Activated naive CD4-positive, alpha-beta T cell treated with anti-CD3 and anti-CD28 coated beads for 36 hours (primary cell): ENCODE data around the gene MMP3. TPM values are rescaled to one million over a fixed set of nuclear protein-coding genes. Genes with fewer than 3 reads are reported as not detected.

Experiments
- CTCF ChIA-PET: fragments of 350-600 bp; sonication (Branson Sonifier 250); formaldehyde crosslinking; loops from one replicate; lab custom pipeline; 2021; ENCODE audit warnings: antibody characterized with exemption; lab: Charles Lee
- DNase-seq: peaks from one replicate; pipeline ENCODE4 v3.0.0-alpha.2; 2020
- H3K27ac Mint-ChIP-seq: one replicate; pipeline ENCODE4 v1.8.0; 2021; ENCODE audit warnings: mild to moderate bottlenecking, mixed read lengths
- H3K27me3 Mint-ChIP-seq: one replicate; pipeline ENCODE4 v1.8.0; 2021; ENCODE audit warnings: low read depth, mixed read lengths
- H3K36me3 Mint-ChIP-seq: one replicate; pipeline ENCODE4 v1.8.0; 2021; ENCODE audit warnings: low read depth, mixed read lengths
- H3K4me1 Mint-ChIP-seq: one replicate; pipeline ENCODE4 v1.8.0; 2021; ENCODE audit warnings: low read depth, mixed read lengths
- H3K4me3 Mint-ChIP-seq: one replicate; pipeline ENCODE4 v1.8.0; 2021; ENCODE audit warnings: mild to moderate bottlenecking, moderate library complexity, mixed read lengths
- H3K9me3 Mint-ChIP-seq: one replicate; pipeline ENCODE4 v1.8.0; 2021; ENCODE audit warnings: mixed read lengths
- intact Hi-C: fragments of 100-400 bp; cut with micrococcal nuclease; formaldehyde crosslinking; loops from one replicate; pipeline ENCODE4 v1.15.1; 2023
- total RNA-seq, 2 experiments: library from RNA; stranded (reverse); gene quantifications; one replicate each; pipeline ENCODE4 v1.2.3, GENCODE V29; 2021

Gene MMP3
- total RNA-seq, 2 experiments from 2014 or later = not detected

- H3K4me3 Mint-ChIP-seq = no peak overlapping the region
- H3K9me3 Mint-ChIP-seq = no peaks in the 10 kb centered on the region
- no peaks in the 10 kb centered on the region for H3K36me3 Mint-ChIP-seq
- peaks cover 4% of the 10 kb centered on the region for H3K27me3 Mint-ChIP-seq
- DNase-seq = no peak
- intact Hi-C loops = no loop called here
- CTCF ChIA-PET = no interaction called here
- H3K4me1 Mint-ChIP-seq = no peaks in the 10 kb centered on the region
- no peak overlapping the region for H3K27ac Mint-ChIP-seq
Measured at GRCh38 chr11:102850973-102851745, 7.8 kb upstream of the MMP3 start.

- CTCF ChIA-PET = no interaction called here
- no peak for DNase-seq
- H3K4me3 Mint-ChIP-seq = no peak overlapping the region
- H3K9me3 Mint-ChIP-seq = no peaks in the 10 kb centered on the region
- intact Hi-C loops = no loop called here
- H3K36me3 Mint-ChIP-seq = no peaks in the 10 kb centered on the region
- H3K27me3 Mint-ChIP-seq = peaks cover 4% of the 10 kb centered on the region
- H3K27ac Mint-ChIP-seq = no peak overlapping the region
- no peaks in the 10 kb centered on the region for H3K4me1 Mint-ChIP-seq
Measured at GRCh38 chr11:102849311-102849710, 5.9 kb upstream of the MMP3 start.

GRCh38 chr11:102846292-102846691, 2.9 kb upstream of the MMP3 start:
- H3K27me3 Mint-ChIP-seq = peaks cover 4% of the 10 kb centered on the region
- H3K27ac Mint-ChIP-seq = no peak overlapping the region
- intact Hi-C loops = no loop called here
- H3K4me1 Mint-ChIP-seq = no peaks in the 10 kb centered on the region
- DNase-seq = no peak
- H3K36me3 Mint-ChIP-seq = no peaks in the 10 kb centered on the region
- no peak overlapping the region for H3K4me3 Mint-ChIP-seq
- CTCF ChIA-PET = no interaction called here
- H3K9me3 Mint-ChIP-seq = no peaks in the 10 kb centered on the region

- Mint-ChIP-seq H3K4me1 (no peaks in the 10 kb centered on the region), H3K9me3 (no peaks in the 10 kb centered on the region), H3K27ac (no peak overlapping the region), H3K27me3 (peaks cover 7% of the 10 kb centered on the region), H3K4me3 (no peak overlapping the region), H3K36me3 (no peaks in the 10 kb centered on the region)
- intact Hi-C loops = no loop called here
- CTCF ChIA-PET = interaction anchor here (0.6 to 0.8 kb wide), 3 partner anchors 58 to 177 kb away, joined by 3 to 4 read pairs (median 3); no protein-coding TSS in a partner anchor
- no peak for DNase-seq
Measured at GRCh38 chr11:102842930-102843329, 479 bp downstream of the MMP3 start.

GRCh38 chr11:102840018-102840417, 3.4 kb downstream of the MMP3 start:
- no peak overlapping the region for H3K4me3 Mint-ChIP-seq
- peaks cover 3% of the 10 kb centered on the region for H3K27me3 Mint-ChIP-seq
- intact Hi-C loops = no loop called here
- H3K27ac Mint-ChIP-seq = no peak overlapping the region
- no peaks in the 10 kb centered on the region for H3K4me1 Mint-ChIP-seq
- CTCF ChIA-PET = no interaction called here
- DNase-seq = no peak
- H3K9me3 Mint-ChIP-seq = no peaks in the 10 kb centered on the region
- H3K36me3 Mint-ChIP-seq = no peaks in the 10 kb centered on the region

GRCh38 chr11:102837646-102838045, 5.8 kb downstream of the MMP3 start:
- no peak for DNase-seq
- intact Hi-C loops = no loop called here
- Mint-ChIP-seq H3K9me3 (no peaks in the 10 kb centered on the region), H3K36me3 (no peaks in the 10 kb centered on the region), H3K27me3 (peaks cover 3% of the 10 kb centered on the region), H3K4me3 (no peak overlapping the region), H3K4me1 (no peaks in the 10 kb centered on the region), H3K27ac (no peak overlapping the region)
- CTCF ChIA-PET = no interaction called here

GRCh38 chr11:102837156-102837555, 6.3 kb downstream of the MMP3 start:
- no peak overlapping the region for H3K4me3 Mint-ChIP-seq
- no peak for DNase-seq
- H3K9me3 Mint-ChIP-seq = no peaks in the 10 kb centered on the region
- no peaks in the 10 kb centered on the region for H3K4me1 Mint-ChIP-seq
- no peaks in the 10 kb centered on the region for H3K36me3 Mint-ChIP-seq
- peaks cover 8% of the 10 kb centered on the region for H3K27me3 Mint-ChIP-seq
- CTCF ChIA-PET = no interaction called here
- intact Hi-C loops = no loop called here
- no peak overlapping the region for H3K27ac Mint-ChIP-seq

GRCh38 chr11:102836290-102836875, 7.0 kb downstream of the MMP3 start:
- Mint-ChIP-seq H3K4me3 (no peak overlapping the region), H3K36me3 (no peaks in the 10 kb centered on the region), H3K27me3 (peaks cover 15% of the 10 kb centered on the region), H3K27ac (no peak overlapping the region), H3K9me3 (no peaks in the 10 kb centered on the region), H3K4me1 (no peaks in the 10 kb centered on the region)
- intact Hi-C loops = no loop called here
- CTCF ChIA-PET = no interaction called here
- no peak for DNase-seq

- no peak overlapping the region for H3K27ac Mint-ChIP-seq
- CTCF ChIA-PET = interaction anchor here (1.3 kb wide), 1 partner anchor 107 kb away, joined by 3 read pairs; no protein-coding TSS in a partner anchor
- H3K4me1 Mint-ChIP-seq = no peaks in the 10 kb centered on the region
- no peak overlapping the region for H3K4me3 Mint-ChIP-seq
- no peaks in the 10 kb centered on the region for H3K9me3 Mint-ChIP-seq
- DNase-seq = no peak
- intact Hi-C loops = no loop called here
- no peaks in the 10 kb centered on the region for H3K36me3 Mint-ChIP-seq
- peaks cover 22% of the 10 kb centered on the region for H3K27me3 Mint-ChIP-seq
Measured at GRCh38 chr11:102833731-102834130, 9.7 kb downstream of the MMP3 start.

GRCh38 chr11:102832612-102833011, 10.8 kb downstream of the MMP3 start:
- no peak for DNase-seq
- CTCF ChIA-PET = no interaction called here
- Mint-ChIP-seq H3K4me3 (no peak overlapping the region), H3K27ac (no peak overlapping the region), H3K4me1 (no peaks in the 10 kb centered on the region), H3K9me3 (no peaks in the 10 kb centered on the region), H3K27me3 (peaks cover 22% of the 10 kb centered on the region), H3K36me3 (no peaks in the 10 kb centered on the region)
- intact Hi-C loops = no loop called here

GRCh38 chr11:102831489-102832440, 11.6 kb downstream of the MMP3 start:
- CTCF ChIA-PET = interaction anchor here (0.9 to 1.0 kb wide), 2 partner anchors 109 to 110 kb away, joined by 3 read pairs; no protein-coding TSS in a partner anchor
- H3K27me3 Mint-ChIP-seq = peaks cover 26% of the 10 kb centered on the region
- H3K4me3 Mint-ChIP-seq = peak overlapping the region; percentile 19
- H3K4me1 Mint-ChIP-seq = no peaks in the 10 kb centered on the region
- DNase-seq = peak; percentile 54
- H3K9me3 Mint-ChIP-seq = no peaks in the 10 kb centered on the region
- no peaks in the 10 kb centered on the region for H3K36me3 Mint-ChIP-seq
- H3K27ac Mint-ChIP-seq = no peak overlapping the region
- intact Hi-C loops = loop anchor here (1.0 kb wide), 2 partner anchors 110 to 224 kb away; no protein-coding TSS in a partner anchor

- no peak for DNase-seq
- Mint-ChIP-seq H3K4me3 (no peak overlapping the region), H3K4me1 (no peaks in the 10 kb centered on the region), H3K9me3 (no peaks in the 10 kb centered on the region), H3K27me3 (peaks cover 26% of the 10 kb centered on the region), H3K27ac (no peak overlapping the region), H3K36me3 (no peaks in the 10 kb centered on the region)
- intact Hi-C loops = loop anchor here (1.0 kb wide), 2 partner anchors 110 to 224 kb away; no protein-coding TSS in a partner anchor
- CTCF ChIA-PET = interaction anchor here (0.9 to 1.0 kb wide), 2 partner anchors 109 to 111 kb away, joined by 3 read pairs; no protein-coding TSS in a partner anchor
Measured at GRCh38 chr11:102831128-102831488, 12.3 kb downstream of the MMP3 start.
